ENCODE results near the gene PACS1. TPM values are rescaled to one million over a fixed set of nuclear protein-coding genes. Genes with fewer than 3 reads are reported as not detected.
"Not testable (repeated sequence)": the region's sequence is repeated elsewhere in the genome, so short reads cannot be mapped to it uniquely, and the experiment has no call there.

Gene PACS1
- total RNA-seq, 2 experiments from 2014 or later, result 179 to 183 TPM

DNA sequence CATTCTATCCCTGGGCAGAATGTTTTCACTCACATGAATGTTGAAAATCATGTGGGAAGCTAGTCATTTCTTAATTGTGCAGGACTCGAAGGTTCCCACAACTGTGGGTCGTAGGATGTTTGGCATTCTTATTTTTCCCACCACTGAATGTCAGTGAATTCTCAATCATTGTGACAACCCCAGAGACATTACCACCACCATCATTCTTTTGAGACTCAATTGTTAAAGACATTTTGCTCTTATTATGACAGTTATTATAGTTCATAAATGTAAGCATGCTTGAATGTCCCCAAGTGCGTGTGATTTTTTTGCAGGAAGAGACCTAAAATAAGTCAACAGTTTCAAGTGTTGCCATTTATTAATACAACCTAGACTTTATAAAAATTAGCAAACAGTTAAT is 19.0 kb downstream of the PACS1 start:
- intact Hi-C loops (cut with DNase I, micrococcal nuclease), result no loop called here
- ChIA-PET POLR2A (interaction anchor here (0.9 to 1.6 kb wide), 2 partner anchors 9 to 10 kb away, joined by 3 to 6 read pairs; no protein-coding TSS in a partner anchor), CTCF (interaction anchor here (0.5 to 1.5 kb wide), 4 partner anchors 16 to 341 kb away, joined by 3 to 7 read pairs (median 3); no protein-coding TSS in a partner anchor)
- Histone ChIP-seq H3K36me3 (ENCODE audit: insufficient read depth, low read length) (peaks cover 6% of the 10 kb centered on the region), H3K4me1 (ENCODE audit: insufficient read depth, low read length) (peaks cover 47% of the 10 kb centered on the region), H3K27ac (ENCODE audit: low read depth in 1 of 2, low read length in 2 of 2) (no peak overlapping the region), H3K27me3 (ENCODE audit: control insufficient read depth in 1 of 2, insufficient read depth in 2 of 2, low read length in 2 of 2) (no peaks in the 10 kb centered on the region), H3K4me3 (ENCODE audit: low read length) (no peak overlapping the region), H3K9me3 (ENCODE audit: control insufficient read depth in 1 of 2, insufficient read depth in 1 of 2, low read length in 2 of 2) (no peaks in the 10 kb centered on the region)
- Mint-ChIP-seq H3K27ac (peak overlapping the region; percentile 88), H3K9me3 (no peaks in the 10 kb centered on the region), H3K4me1 (ENCODE audit: low read depth) (peaks cover 69% of the 10 kb centered on the region), H3K4me3 (no peak overlapping the region), H3K36me3 (ENCODE audit: low read depth) (peaks cover 45% of the 10 kb centered on the region), H3K27me3 (no peaks in the 10 kb centered on the region)
- no peak for DNase-seq
- no peak for ATAC-seq (ENCODE audit: poor library complexity)
- TF ChIP-seq, protein P1, sequence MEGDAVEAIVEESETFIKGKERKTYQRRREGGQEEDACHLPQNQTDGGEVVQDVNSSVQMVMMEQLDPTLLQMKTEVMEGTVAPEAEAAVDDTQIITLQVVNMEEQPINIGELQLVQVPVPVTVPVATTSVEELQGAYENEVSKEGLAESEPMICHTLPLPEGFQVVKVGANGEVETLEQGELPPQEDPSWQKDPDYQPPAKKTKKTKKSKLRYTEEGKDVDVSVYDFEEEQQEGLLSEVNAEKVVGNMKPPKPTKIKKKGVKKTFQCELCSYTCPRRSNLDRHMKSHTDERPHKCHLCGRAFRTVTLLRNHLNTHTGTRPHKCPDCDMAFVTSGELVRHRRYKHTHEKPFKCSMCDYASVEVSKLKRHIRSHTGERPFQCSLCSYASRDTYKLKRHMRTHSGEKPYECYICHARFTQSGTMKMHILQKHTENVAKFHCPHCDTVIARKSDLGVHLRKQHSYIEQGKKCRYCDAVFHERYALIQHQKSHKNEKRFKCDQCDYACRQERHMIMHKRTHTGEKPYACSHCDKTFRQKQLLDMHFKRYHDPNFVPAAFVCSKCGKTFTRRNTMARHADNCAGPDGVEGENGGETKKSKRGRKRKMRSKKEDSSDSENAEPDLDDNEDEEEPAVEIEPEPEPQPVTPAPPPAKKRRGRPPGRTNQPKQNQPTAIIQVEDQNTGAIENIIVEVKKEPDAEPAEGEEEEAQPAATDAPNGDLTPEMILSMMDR (IDR thresholded peaks at IDR 0.05), result no peak

DNA sequence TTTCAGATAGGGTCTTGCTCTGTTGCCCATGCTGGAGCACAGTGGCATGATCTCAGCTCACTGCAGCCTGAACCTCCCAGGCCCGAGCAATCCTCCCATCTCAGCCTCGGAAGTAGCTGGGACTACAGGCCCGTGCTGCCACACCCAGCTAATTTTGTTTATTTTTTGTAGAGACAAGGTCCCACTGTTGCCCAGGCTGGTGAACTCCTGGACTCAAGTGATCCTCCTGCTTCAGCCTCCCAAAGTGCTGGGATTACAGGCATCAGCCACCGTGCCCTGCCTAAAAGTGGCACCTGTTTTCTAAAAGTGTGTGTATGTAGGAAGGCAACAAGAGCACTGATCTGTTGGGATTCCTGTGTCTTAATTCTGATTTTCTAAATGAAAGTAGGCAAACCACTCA is 20.2 kb downstream of the PACS1 start:
- no peak for ATAC-seq (ENCODE audit: poor library complexity)
- intact Hi-C loops (cut with DNase I, micrococcal nuclease), result no loop called here

DNA sequence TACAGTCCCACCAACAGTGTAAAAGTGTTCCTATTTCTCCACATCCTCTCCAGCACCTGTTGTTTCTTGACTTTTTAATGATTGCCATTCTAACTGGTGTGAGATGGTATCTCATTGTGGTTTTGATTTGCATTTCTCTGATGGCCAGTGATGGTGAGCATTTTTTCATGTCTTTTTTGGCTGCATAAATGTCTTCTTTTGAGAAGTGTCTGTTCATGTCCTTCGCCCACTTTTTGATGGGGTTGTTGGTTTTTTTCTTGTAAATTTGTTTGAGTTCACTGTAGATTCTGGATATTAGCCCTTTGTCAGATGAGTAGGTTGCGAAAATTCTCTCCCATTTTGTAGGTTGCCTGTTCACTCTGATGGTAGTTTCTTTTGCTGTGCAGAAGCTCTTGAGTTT is 22.1 kb downstream of the PACS1 start:
- H3K4me3 Mint-ChIP-seq; ATAC-seq (ENCODE audit: poor library complexity); H3K27me3 Mint-ChIP-seq; H3K4me3 ChIP-seq (ENCODE audit: low read length); CTCF ChIA-PET; POLR2A ChIA-PET; intact Hi-C loops (cut with DNase I, micrococcal nuclease); H3K9me3 Mint-ChIP-seq; DNase-seq; H3K36me3 ChIP-seq (ENCODE audit: insufficient read depth, low read length); H3K9me3 ChIP-seq (ENCODE audit: control insufficient read depth in 1 of 2, insufficient read depth in 1 of 2, low read length in 2 of 2); H3K27ac Mint-ChIP-seq; H3K27ac ChIP-seq (ENCODE audit: low read depth in 1 of 2, low read length in 2 of 2); H3K27me3 ChIP-seq (ENCODE audit: control insufficient read depth in 1 of 2, insufficient read depth in 2 of 2, low read length in 2 of 2): not testable (repeated sequence)
- peaks cover 51% of the 10 kb centered on the region for H3K4me1 Mint-ChIP-seq (ENCODE audit: low read depth)
- peaks cover 29% of the 10 kb centered on the region for H3K4me1 ChIP-seq (ENCODE audit: insufficient read depth, low read length)
- H3K36me3 Mint-ChIP-seq (ENCODE audit: low read depth), result peaks cover 38% of the 10 kb centered on the region

More for the DNA sequence above, 20.2 kb downstream of the PACS1 start:
- peaks cover 6% of the 10 kb centered on the region for H3K36me3 ChIP-seq (ENCODE audit: insufficient read depth, low read length)
- no peak for DNase-seq
- peaks cover 57% of the 10 kb centered on the region for H3K4me1 Mint-ChIP-seq (ENCODE audit: low read depth)
- H3K36me3 Mint-ChIP-seq (ENCODE audit: low read depth), result peaks cover 43% of the 10 kb centered on the region
- no peak overlapping the region for H3K27ac ChIP-seq (ENCODE audit: low read depth in 1 of 2, low read length in 2 of 2)
- peaks cover 36% of the 10 kb centered on the region for H3K4me1 ChIP-seq (ENCODE audit: insufficient read depth, low read length)
- POLR2A ChIA-PET, result no interaction called here
- peak overlapping the region; percentile 33 for H3K27ac Mint-ChIP-seq
- no peak overlapping the region for H3K4me3 ChIP-seq (ENCODE audit: low read length)
- no peaks in the 10 kb centered on the region for H3K9me3 Mint-ChIP-seq
- H3K9me3 ChIP-seq (ENCODE audit: control insufficient read depth in 1 of 2, insufficient read depth in 1 of 2, low read length in 2 of 2), result no peaks in the 10 kb centered on the region
- CTCF ChIA-PET, result interaction anchor here (0.7 to 1.5 kb wide), 2 partner anchors 25 to 43 kb away, joined by 3 to 7 read pairs; no protein-coding TSS in a partner anchor
- H3K27me3 ChIP-seq (ENCODE audit: control insufficient read depth in 1 of 2, insufficient read depth in 2 of 2, low read length in 2 of 2), result no peaks in the 10 kb centered on the region
- H3K4me3 Mint-ChIP-seq, result no peak overlapping the region
- TF ChIP-seq, protein P1 (IDR thresholded peaks at IDR 0.05), result no peak
- no peaks in the 10 kb centered on the region for H3K27me3 Mint-ChIP-seq

DNA sequence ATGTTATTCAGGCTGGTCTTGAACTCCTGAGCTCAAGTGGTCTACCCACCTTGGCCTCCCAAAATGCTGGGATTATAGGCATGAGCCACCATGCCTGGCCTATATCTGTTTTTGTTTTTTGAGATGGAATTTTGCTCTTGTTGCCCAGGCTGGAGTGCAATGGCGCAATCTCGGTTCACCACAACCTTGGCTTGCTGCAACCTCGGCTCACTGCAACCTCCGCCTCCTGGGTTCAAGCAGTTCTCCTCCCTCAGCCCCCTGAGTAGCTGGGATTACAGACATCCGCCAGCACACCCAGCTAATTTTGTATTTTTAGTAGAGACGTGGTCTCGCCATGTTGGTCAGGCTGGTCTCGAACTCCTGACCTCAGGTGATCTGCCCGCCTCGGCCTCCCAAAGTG is 29.7 kb downstream of the PACS1 start:
- Mint-ChIP-seq H3K27ac (peak overlapping the region; percentile 89), H3K4me1 (ENCODE audit: low read depth) (peaks cover 62% of the 10 kb centered on the region), H3K36me3 (ENCODE audit: low read depth) (peaks cover 20% of the 10 kb centered on the region)
- intact Hi-C loops (cut with DNase I, micrococcal nuclease), result loop anchor here (1.0 to 5.0 kb wide), 5 partner anchors 17 to 32 kb away; partner anchors contain the start of gene PACS1 (in 1 of the 2)
- not testable (repeated sequence) for H3K9me3 Mint-ChIP-seq; ATAC-seq (ENCODE audit: poor library complexity); H3K36me3 ChIP-seq (ENCODE audit: insufficient read depth, low read length); H3K27me3 Mint-ChIP-seq; H3K27me3 ChIP-seq (ENCODE audit: control insufficient read depth in 1 of 2, insufficient read depth in 2 of 2, low read length in 2 of 2); H3K4me3 ChIP-seq (ENCODE audit: low read length); H3K4me3 Mint-ChIP-seq; H3K9me3 ChIP-seq (ENCODE audit: control insufficient read depth in 1 of 2, insufficient read depth in 1 of 2, low read length in 2 of 2); DNase-seq
- CTCF ChIA-PET, result interaction anchor here (0.8 kb wide), 1 partner anchor 31 kb away, joined by 3 read pairs; no protein-coding TSS in a partner anchor
- Histone ChIP-seq H3K27ac (ENCODE audit: low read depth in 1 of 2, low read length in 2 of 2) (peak overlapping the region in 1 of 2 donors; percentile 79), H3K4me1 (ENCODE audit: insufficient read depth, low read length) (peaks cover 63% of the 10 kb centered on the region)
- POLR2A ChIA-PET, result interaction anchor here (0.8 to 2.8 kb wide), 4 partner anchors 11 to 35 kb away, joined by 3 to 13 read pairs (median 6); partner anchors contain the start of gene PACS1

Data from CD4-positive, alpha-beta T cell (primary cell).